GM18505 (cell line): ENCODE data around the gene ZNF740.
A peak's percentile ranks its signal among the peaks of the same experiment; 100 is the strongest.
"Not testable (repeated sequence)": the region's sequence is repeated elsewhere in the genome, so short reads cannot be mapped to it uniquely, and the experiment has no call there.

ENCODE experiments used
- ATAC-seq: cut with Tn5 transposase; IDR thresholded peaks from one replicate; pipeline ENCODE4 v1.9.1; 2021; ENCODE audit not compliant: unreplicated experiment
- POLR2A ChIP-seq: IDR thresholded peaks from 4 replicates; pipeline ENCODE4 v1.6.1; 2011; ENCODE audit warnings: borderline replicate concordance; ENCODE audit not compliant: insufficient read depth, insufficient read length; ENCODE audit errors: extremely low read depth

ZNF740 gene

DNA sequence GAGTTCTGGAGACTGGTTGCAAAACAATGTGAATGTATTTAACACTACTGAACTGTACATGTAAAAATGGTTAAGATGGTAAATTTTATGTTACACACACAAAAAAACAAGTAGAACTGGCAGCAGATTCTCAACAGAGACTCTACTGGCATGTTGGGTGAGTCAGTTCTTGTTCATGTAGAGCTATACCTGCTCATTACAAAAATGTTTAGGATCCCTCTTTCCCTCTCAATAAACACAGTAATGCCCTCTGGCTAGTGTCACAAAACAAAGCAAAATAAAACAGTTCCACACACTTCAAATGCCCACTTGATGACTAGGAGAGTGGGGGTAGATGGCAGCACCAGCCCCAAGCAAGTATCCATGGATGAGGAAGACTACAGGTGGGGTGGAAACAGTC, 13.7 kb upstream of the ZNF740 start:
- ATAC-seq: no peak
- TF ChIP-seq POLR2A: no peak

GRCh38 chr12:53169644-53170043, 10.9 kb upstream of the ZNF740 start:
- no peak for TF ChIP-seq POLR2A
- ATAC-seq: no peak

DNA sequence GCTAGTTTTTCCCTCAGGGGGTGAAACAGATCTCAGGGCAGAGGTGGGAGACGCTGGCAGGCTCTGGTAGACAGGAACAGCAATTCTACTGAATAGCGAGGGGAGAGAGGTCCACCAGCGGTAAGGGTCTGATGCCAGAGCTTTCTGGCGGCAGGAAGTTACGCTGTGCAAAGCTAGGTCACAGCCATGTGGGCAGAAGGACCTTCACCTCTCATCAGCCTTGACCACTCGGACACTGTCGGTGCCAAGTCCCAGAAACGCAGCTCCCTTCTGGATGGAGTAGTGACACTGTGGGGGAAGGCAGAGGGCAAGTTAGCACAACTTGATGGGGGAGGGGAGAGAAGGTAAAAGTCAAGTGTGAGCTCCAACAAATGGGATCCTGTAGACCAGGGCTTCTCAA, 10.3 kb upstream of the ZNF740 start:
- ATAC-seq: no peak
- TF ChIP-seq POLR2A: no peak

DNA sequence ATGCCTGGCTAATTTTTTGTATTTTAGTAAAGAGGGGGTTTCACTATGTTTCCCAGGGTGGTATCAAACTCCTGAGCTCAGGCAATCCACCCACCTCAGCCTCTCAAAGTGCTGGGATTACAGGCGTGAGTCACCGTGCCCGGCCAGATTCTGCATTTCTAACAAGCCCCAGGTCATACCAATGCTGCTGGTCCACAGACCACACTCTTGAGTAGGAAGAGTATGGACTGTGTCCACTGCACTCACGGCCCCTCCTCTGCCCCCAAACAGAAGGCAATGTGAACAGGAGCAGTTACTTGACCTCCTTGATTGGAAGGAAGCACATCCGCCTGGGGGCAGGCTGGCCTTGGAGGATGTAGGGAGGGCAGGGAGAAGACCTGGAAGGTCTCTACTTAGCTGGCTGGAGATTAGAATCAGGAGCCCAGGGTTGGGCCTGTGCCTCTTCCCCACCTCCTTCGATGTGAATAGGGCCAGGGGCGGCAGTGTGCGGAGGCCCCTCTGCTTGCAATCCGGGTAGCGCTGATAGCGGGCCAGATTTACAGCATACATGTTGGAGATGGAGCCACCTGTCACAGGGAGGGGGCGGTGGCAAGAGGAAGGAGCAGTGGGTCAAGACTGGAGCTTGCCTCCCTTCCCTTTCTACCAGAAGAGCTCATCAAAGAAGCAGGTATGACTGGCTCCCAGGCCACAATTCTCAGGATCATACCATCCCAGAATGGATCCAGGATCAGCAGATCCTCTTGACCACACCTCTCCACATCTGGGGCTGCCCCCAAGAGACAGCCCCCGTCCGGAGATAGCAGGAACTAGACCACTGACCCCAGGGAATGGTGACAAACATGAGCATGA, 9.4 kb upstream of the ZNF740 start:
- ATAC-seq: no peak
- TF ChIP-seq POLR2A: no peak

GRCh38 chr12:53171725-53172329, 8.7 kb upstream of the ZNF740 start:
- TF ChIP-seq POLR2A: no peak
- no peak for ATAC-seq

DNA sequence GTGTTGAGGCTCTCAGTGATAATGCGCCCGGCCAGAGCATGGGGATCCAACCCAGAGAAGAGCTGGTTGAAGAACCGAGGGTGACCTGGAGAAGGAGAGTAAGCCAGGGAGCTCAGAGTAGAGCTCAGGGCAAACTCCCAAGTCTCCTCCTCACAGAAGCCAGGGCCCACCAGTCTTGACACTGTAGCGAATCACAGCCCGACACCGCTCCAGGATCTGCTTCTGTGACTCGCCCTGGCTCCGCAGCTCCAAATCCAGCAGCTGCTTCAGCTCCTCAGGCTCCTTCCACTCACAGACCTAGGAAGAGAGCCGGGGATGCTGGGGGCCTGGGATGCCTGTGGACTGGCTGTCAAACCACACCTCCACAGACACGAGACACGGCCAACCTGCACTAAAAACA, 8.2 kb upstream of the ZNF740 start:
- ATAC-seq: no peak
- no peak for TF ChIP-seq POLR2A

DNA sequence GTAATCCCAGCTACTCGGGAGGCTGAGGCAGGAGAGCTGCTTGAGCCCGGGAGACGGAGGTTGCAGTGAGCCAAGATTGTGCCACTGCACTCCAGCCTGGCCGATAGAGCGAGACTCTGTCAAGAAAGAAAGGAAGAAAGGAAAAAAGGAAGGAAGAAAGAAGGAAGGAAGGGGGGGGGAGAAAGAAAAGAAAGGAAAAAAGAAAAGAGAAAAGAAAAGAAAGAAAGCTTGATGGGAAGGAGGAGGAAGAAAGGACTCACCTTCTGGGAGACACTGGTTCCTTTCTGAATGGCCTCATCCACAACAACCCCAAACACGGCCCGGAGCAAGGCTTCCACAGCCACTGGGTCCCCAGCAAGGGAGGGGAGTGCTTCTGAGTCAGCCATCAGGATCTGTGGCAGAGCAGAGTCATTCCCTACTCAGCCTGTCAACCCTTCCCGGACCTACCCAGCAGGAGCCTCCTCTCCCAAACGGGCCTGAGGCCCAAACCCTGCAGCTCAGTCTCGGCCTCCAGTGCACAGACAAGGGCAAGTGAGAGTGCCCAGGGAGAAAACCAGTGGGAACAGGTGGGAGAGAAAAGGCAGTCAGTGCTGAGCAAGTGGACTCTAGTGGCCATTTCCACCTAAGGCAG, 7.3 kb upstream of the ZNF740 start:
- no peak for ATAC-seq
- no peak for TF ChIP-seq POLR2A

GRCh38 chr12:53174881-53175491, 5.5 kb upstream of the ZNF740 start:
- no peak for ATAC-seq
- no peak for TF ChIP-seq POLR2A

GRCh38 chr12:53176750-53177149, 3.8 kb upstream of the ZNF740 start:
- ATAC-seq: no peak

DNA sequence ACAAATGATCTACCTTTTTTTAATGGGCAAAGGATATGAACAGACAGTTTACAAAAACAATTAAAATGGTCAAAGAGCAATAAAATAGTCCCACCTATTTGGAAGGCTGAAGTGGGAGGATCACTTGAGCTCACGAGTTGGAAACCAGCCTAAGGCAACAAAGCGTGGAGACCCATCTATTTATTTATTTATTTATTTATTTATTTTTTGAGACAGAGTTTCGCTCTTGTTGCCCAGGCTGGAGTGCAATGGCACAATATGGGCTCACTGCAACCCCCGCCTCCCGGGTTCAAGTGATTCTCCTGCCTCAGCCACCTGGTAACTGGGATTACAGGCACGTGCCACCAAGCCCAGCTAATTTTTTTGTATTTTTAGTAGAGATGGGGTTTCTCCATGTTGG, 3.1 kb upstream of the ZNF740 start:
- not testable (repeated sequence) for ATAC-seq

More at GRCh38 chr12:53176750-53177149, 3.8 kb upstream of the ZNF740 start:
- no peak for TF ChIP-seq POLR2A

DNA sequence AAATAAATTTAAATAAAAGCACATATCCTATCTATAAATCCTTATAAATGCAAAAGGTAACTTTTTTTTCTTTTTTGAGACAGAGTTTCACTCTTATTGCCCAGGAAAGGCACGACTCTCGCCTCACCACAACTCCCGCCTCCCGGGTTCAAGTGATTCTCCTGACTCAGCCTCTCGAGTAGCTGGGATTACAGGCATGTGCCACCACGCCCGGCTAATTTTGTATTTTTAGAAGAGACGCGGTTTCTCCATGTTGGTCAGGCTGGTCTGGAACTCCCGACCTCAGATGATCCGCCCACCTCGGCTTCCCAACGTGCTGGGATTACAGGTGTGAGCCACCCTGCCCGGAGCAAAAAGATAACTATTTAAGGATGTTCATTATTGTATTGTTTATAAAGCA, 1.7 kb upstream of the ZNF740 start:
- ATAC-seq: not testable (repeated sequence)

DNA sequence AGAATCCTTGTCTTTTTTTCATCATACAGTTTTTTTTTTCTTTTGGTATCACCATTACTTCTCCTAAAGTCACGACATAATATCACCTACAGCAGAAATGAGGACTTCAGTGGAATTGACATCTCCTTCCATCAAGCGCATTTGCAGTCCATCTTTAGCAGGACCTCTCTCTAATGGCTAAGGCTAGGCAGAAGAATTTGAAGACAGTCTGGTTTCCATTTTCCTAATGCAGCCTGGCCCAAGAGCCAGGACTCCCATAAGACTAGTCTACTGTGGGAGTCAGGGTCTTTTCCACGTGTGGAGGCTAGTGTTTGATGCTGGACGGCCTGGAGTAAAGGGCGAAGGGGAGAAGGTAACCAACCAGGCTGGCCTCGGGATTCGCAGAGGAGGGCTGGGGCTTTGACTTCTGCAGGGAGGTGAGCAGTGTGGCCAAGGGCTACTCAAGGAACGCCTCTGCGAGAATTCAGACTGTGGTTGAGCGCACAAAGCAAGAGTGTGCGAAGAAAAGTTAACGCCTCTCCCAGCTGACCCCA, 769 bp upstream of the ZNF740 start:
- no peak for TF ChIP-seq POLR2A
- peak; percentile 1 for ATAC-seq

- peak; percentile 27 for TF ChIP-seq POLR2A
- ATAC-seq: peak; percentile 46
Measured at GRCh38 chr12:53180931-53181645, 566 bp downstream of the ZNF740 start.
